Natural killer cell (primary cell): ENCODE results near the gene POLA2. TPM values are rescaled to one million over a fixed set of nuclear protein-coding genes. Genes with fewer than 3 reads are reported as not detected.

Experiments used
- ATAC-seq, 3 donors: fragments of 150-1000 bp in 2 of 3; fragments of 200-7000 bp in 1 of 3; cut with Tn5 transposase; 1 replicate in 1 of 3; 2 replicates in 2 of 3; pipeline ENCODE4 v1.10.0; 2021; ENCODE audit warnings: mild to moderate bottlenecking in 2 of 3, moderate library complexity in 2 of 3
- DNase-seq, 2 donors: peaks; one replicate each; pipeline versions ENCODE4 v3.0.0 to v3.0.0-alpha.2; 2013 to 2021; ENCODE audit warnings: mixed read lengths in 1 of 2
- H3K27ac ChIP-seq: one replicate; pipeline ENCODE4 v1.5.1; 2013; ENCODE audit warnings: mild to moderate bottlenecking, low read length
- H3K27me3 ChIP-seq: one replicate; pipeline ENCODE4 v1.6.1; 2013; ENCODE audit warnings: low read length; ENCODE audit not compliant: control insufficient read depth, insufficient read depth
- H3K36me3 ChIP-seq: one replicate; pipeline ENCODE4 v1.6.1; 2013; ENCODE audit warnings: low read length; ENCODE audit not compliant: control insufficient read depth, insufficient read depth
- H3K4me1 ChIP-seq: one replicate; pipeline ENCODE4 v1.6.1; 2013; ENCODE audit warnings: low read length; ENCODE audit not compliant: control insufficient read depth, insufficient read depth
- H3K4me3 ChIP-seq: one replicate; pipeline ENCODE4 v1.5.1; 2013; ENCODE audit warnings: low read length
- H3K9me3 ChIP-seq: one replicate; pipeline ENCODE4 v1.6.1; 2013; ENCODE audit warnings: low read length; ENCODE audit not compliant: control insufficient read depth, insufficient read depth
- H3K27ac Mint-ChIP-seq, 2 donors: one replicate each; pipeline ENCODE4 v1.8.0; 2022; ENCODE audit warnings: mild to moderate bottlenecking in 2 of 2, mixed read lengths in 2 of 2, moderate library complexity in 1 of 2
- H3K27me3 Mint-ChIP-seq, 2 donors: one replicate each; pipeline ENCODE4 v1.8.0; 2022; ENCODE audit warnings: low read depth in 2 of 2, mixed read lengths in 2 of 2
- H3K36me3 Mint-ChIP-seq: one replicate; pipeline ENCODE4 v1.8.0; 2022; ENCODE audit warnings: mixed read lengths
- H3K4me1 Mint-ChIP-seq, 2 donors: one replicate each; pipeline ENCODE4 v1.8.0; 2022; ENCODE audit warnings: mixed read lengths in 2 of 2
- H3K4me3 Mint-ChIP-seq: one replicate; pipeline ENCODE4 v1.8.0; 2022; ENCODE audit warnings: mild to moderate bottlenecking, moderate library complexity, mixed read lengths
- H3K9me3 Mint-ChIP-seq, 2 donors: one replicate each; pipeline ENCODE4 v1.8.0; 2022; ENCODE audit warnings: mixed read lengths in 2 of 2
- WGBS: methylation state at CpG from one replicate; pipeline ENCODE4 v1.1.7; 2013; ENCODE audit warnings: missing lambda C conversion rate; ENCODE audit not compliant: insufficient coverage; 5-methylcytosine and 5-hydroxymethylcytosine counted together
- intact Hi-C: fragments of 100-400 bp; cut with micrococcal nuclease; formaldehyde crosslinking; loops from one replicate; pipeline ENCODE4 v1.14.2; 2022
- total RNA-seq, 4 donors: library from RNA; stranded (reverse); fragments of 120-200 nt in 1 of 4; gene quantifications; one replicate each; pipeline versions ENCODE4 v1.2.3 to v1.2.4, GENCODE V29; 2013 to 2022
- TF ChIP-seq, protein P1 (sequence below): fragments of 200-600 bp; IDR thresholded peaks from one replicate; pipeline ENCODE4 v1.8.0; 2022; ENCODE audit warnings: antibody characterized with exemption

The POLA2 gene
- total RNA-seq, 3 donors from 2014 or later (not counting 1 experiment from before 2014, with no cell fraction given): 21.2 to 24.2 (median 22.7) TPM

GRCh38 chr11:65291613-65292012 is 29.9 kb downstream of the POLA2 start:
- H3K27me3 Mint-ChIP-seq: no peaks in the 10 kb centered on the region
- H3K27ac Mint-ChIP-seq: peak overlapping the region in 1 of 2 donors; percentile 49
- Histone ChIP-seq H3K27me3 (no peaks in the 10 kb centered on the region), H3K36me3 (peaks cover 52% of the 10 kb centered on the region), H3K4me3 (no peak overlapping the region), H3K4me1 (peaks cover 6% of the 10 kb centered on the region), H3K9me3 (no peaks in the 10 kb centered on the region), H3K27ac (no peak overlapping the region)
- ATAC-seq (no peak), DNase-seq (no peak)
- TF ChIP-seq, protein P1, sequence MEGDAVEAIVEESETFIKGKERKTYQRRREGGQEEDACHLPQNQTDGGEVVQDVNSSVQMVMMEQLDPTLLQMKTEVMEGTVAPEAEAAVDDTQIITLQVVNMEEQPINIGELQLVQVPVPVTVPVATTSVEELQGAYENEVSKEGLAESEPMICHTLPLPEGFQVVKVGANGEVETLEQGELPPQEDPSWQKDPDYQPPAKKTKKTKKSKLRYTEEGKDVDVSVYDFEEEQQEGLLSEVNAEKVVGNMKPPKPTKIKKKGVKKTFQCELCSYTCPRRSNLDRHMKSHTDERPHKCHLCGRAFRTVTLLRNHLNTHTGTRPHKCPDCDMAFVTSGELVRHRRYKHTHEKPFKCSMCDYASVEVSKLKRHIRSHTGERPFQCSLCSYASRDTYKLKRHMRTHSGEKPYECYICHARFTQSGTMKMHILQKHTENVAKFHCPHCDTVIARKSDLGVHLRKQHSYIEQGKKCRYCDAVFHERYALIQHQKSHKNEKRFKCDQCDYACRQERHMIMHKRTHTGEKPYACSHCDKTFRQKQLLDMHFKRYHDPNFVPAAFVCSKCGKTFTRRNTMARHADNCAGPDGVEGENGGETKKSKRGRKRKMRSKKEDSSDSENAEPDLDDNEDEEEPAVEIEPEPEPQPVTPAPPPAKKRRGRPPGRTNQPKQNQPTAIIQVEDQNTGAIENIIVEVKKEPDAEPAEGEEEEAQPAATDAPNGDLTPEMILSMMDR: no peak
- H3K36me3 Mint-ChIP-seq: peaks cover 21% of the 10 kb centered on the region
- H3K4me3 Mint-ChIP-seq: no peak overlapping the region
- intact Hi-C loops: no loop called here
- WGBS: 66% methylated on average over 4 of the region's 5 CpGs
- H3K4me1 Mint-ChIP-seq: no peaks in the 10 kb centered on the region
- H3K9me3 Mint-ChIP-seq: no peaks in the 10 kb centered on the region

- DNase-seq (no peak), ATAC-seq (no peak)
- Histone ChIP-seq H3K4me1 (peaks cover 6% of the 10 kb centered on the region), H3K27ac (no peak overlapping the region), H3K36me3 (peaks cover 53% of the 10 kb centered on the region), H3K4me3 (no peak overlapping the region), H3K27me3 (no peaks in the 10 kb centered on the region), H3K9me3 (no peaks in the 10 kb centered on the region)
- Mint-ChIP-seq H3K27me3 (no peaks in the 10 kb centered on the region), H3K4me3 (no peak overlapping the region), H3K27ac (no peak overlapping the region), H3K36me3 (peaks cover 14% of the 10 kb centered on the region), H3K4me1 (no peaks in the 10 kb centered on the region), H3K9me3 (no peaks in the 10 kb centered on the region)
- intact Hi-C loops: no loop called here
- WGBS: 72% methylated on average over 5 of the region's 5 CpGs
- TF ChIP-seq, protein P1: no peak
Measured at GRCh38 chr11:65292890-65293289, 31.1 kb downstream of the POLA2 start.

DNA sequence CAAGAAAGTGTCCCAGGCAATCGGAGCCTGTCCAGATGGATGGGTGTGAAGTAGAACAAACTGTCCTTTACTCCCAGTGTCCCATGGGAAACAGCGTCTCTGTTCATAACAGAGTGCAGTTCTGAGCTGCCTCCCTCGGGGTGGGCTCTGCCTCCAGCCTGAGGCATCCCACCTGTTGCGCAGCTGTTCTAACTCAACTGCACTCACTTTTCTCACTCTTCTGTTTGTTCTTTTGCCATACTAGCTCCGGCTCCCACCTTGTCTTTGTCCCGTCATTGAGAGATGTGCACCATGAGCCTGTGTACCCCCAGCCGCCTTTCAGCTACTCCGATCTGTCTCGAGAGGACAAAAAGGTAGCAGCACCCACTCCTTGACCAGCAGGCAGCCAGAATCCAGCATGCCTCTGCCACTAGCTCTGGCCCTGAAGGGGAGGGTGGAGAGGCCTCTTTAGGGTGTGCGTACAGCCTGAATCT is 32.2 kb downstream of the POLA2 start:
- intact Hi-C loops: no loop called here
- 97% methylated on average over 10 of the region's 10 CpGs for WGBS
- TF ChIP-seq, protein P1: no peak

GRCh38 chr11:65295001-65295400 is 33.2 kb downstream of the POLA2 start:
- ATAC-seq (no peak), DNase-seq (no peak)
- Mint-ChIP-seq H3K36me3 (peaks cover 7% of the 10 kb centered on the region), H3K4me3 (no peak overlapping the region), H3K27ac (no peak overlapping the region), H3K27me3 (no peaks in the 10 kb centered on the region), H3K9me3 (no peaks in the 10 kb centered on the region), H3K4me1 (no peaks in the 10 kb centered on the region)
- no peaks in the 10 kb centered on the region for H3K9me3 ChIP-seq
- TF ChIP-seq, protein P1: no peak
- peaks cover 6% of the 10 kb centered on the region for H3K4me1 ChIP-seq
- H3K27me3 ChIP-seq: no peaks in the 10 kb centered on the region
- intact Hi-C loops: no loop called here
- over 99% methylated on average over 11 of the region's 11 CpGs for WGBS
- no peak overlapping the region for H3K4me3 ChIP-seq
- peaks cover 48% of the 10 kb centered on the region for H3K36me3 ChIP-seq
- no peak overlapping the region for H3K27ac ChIP-seq

More for the DNA sequence above, 32.2 kb downstream of the POLA2 start:
- H3K36me3 Mint-ChIP-seq: peaks cover 14% of the 10 kb centered on the region
- no peak overlapping the region for H3K4me3 Mint-ChIP-seq
- no peaks in the 10 kb centered on the region for H3K4me1 Mint-ChIP-seq
- H3K27me3 Mint-ChIP-seq: no peaks in the 10 kb centered on the region
- no peak overlapping the region for H3K27ac Mint-ChIP-seq
- no peaks in the 10 kb centered on the region for H3K9me3 Mint-ChIP-seq
- Histone ChIP-seq H3K36me3 (peaks cover 56% of the 10 kb centered on the region), H3K4me3 (no peak overlapping the region), H3K9me3 (no peaks in the 10 kb centered on the region), H3K4me1 (peaks cover 6% of the 10 kb centered on the region), H3K27me3 (no peaks in the 10 kb centered on the region), H3K27ac (no peak overlapping the region)
- DNase-seq (no peak), ATAC-seq (no peak)
